Ishikawa (cell line): ENCODE results near the gene LBX2.

ENCODE experiments used
- CEBPB ChIP-seq: IDR thresholded peaks from 2 replicates; pipeline ENCODE4 v1.6.1; 2012
- EGR1 ChIP-seq: IDR thresholded peaks from 2 replicates; pipeline ENCODE4 v1.6.1; 2012
- EP300 ChIP-seq: IDR thresholded peaks from 2 replicates; pipeline ENCODE4 v1.6.1; 2012; ENCODE audit warnings: borderline replicate concordance
- FOXM1 ChIP-seq: IDR thresholded peaks from 2 replicates; pipeline ENCODE4 v1.6.1; 2012; ENCODE audit warnings: low read depth, borderline replicate concordance
- RAD21 ChIP-seq: IDR thresholded peaks from 2 replicates; pipeline ENCODE4 v1.6.1; 2012; ENCODE audit warnings: low read depth
- TEAD4 ChIP-seq: IDR thresholded peaks from 2 replicates; pipeline ENCODE4 v1.6.1; 2012
- TF ChIP-seq, protein P1 (sequence below): IDR thresholded peaks from 2 replicates; pipeline ENCODE4 v1.6.1; 2012

DNA sequence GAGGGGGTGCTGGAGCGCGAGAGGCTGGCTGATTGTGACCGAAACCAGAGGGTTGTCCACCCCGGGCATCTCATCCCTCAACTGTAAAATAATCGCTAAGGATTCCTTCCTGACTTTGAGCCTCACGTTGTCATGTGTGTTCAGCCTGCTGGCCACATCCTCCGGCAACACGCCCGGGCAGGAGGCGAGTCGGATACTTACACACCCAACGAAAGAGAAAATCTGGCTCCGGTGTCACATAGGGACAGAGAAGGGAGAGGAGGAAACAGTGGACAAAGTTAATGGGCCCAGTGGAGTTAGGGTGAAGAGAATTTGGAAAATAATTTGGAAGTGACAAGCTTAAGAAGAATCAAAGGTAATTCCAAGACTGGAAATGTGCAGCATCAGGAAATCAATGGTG is 17.2 kb upstream of the LBX2 start:
- no peak for TF ChIP-seq CEBPB
- TF ChIP-seq EP300, result no peak
- TF ChIP-seq TEAD4, result no peak
- no peak for TF ChIP-seq RAD21
- TF ChIP-seq, protein P1, sequence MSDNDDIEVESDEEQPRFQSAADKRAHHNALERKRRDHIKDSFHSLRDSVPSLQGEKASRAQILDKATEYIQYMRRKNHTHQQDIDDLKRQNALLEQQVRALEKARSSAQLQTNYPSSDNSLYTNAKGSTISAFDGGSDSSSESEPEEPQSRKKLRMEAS, result no peak
- TF ChIP-seq FOXM1, result no peak
- TF ChIP-seq EGR1, result no peak
